Tibial nerve (tissue), 4 donors: ENCODE measurements around the gene MCF2L2. TPM values are rescaled to one million over a fixed set of nuclear protein-coding genes. Genes with fewer than 3 reads are reported as not detected.

Experiments
- DNase-seq, 2 donors: peaks; one replicate each; pipeline ENCODE4 v3.0.0-alpha.2; 2019; ENCODE audit warnings: low spot score in 2 of 2
- H3K27ac ChIP-seq, 4 donors: fragments of 200-600 bp; sonication (generic) in 3 of 4; one replicate each; pipeline ENCODE4 v1.5.1; 2017 to 2019; ENCODE audit warnings: mild to moderate bottlenecking in 1 of 4
- H3K27me3 ChIP-seq, 2 donors: fragments of 200-600 bp; sonication (generic) in 1 of 2; one replicate each; pipeline versions ENCODE4 v1.5.1 to v1.6.0; 2017 to 2019
- H3K36me3 ChIP-seq, 3 donors: fragments of 200-600 bp; sonication (generic); one replicate each; pipeline ENCODE4 v1.5.1; 2018 to 2019
- H3K4me1 ChIP-seq, 4 donors: fragments of 200-600 bp; sonication (generic) in 3 of 4; one replicate each; pipeline ENCODE4 v1.5.1; 2017 to 2019
- H3K4me3 ChIP-seq, 4 donors: fragments of 200-600 bp; sonication (generic) in 3 of 4; one replicate each; pipeline ENCODE4 v1.5.1; 2017 to 2019; ENCODE audit warnings: mild to moderate bottlenecking in 1 of 4, moderate library complexity in 1 of 4
- H3K9me3 ChIP-seq, 4 donors: fragments of 200-600 bp; sonication (generic) in 3 of 4; one replicate each; pipeline ENCODE4 v1.5.1; 2017 to 2019
- CTCF ChIP-seq, 5 experiments: fragments of 200-600 bp in 3 of 5; fragments of 450-650 bp in 2 of 5; sonication (generic) in 3 of 5; IDR thresholded peaks; one replicate each; pipeline ENCODE4 v1.5.1; 2016 to 2019; ENCODE audit warnings: antibody characterized with exemption in 5 of 5, mild to moderate bottlenecking in 3 of 5, moderate library complexity in 2 of 5
- EP300 ChIP-seq, 2 donors: sonication (generic); formaldehyde crosslinking; IDR thresholded peaks; one replicate each; pipeline ENCODE4 v1.6.1; 2017; ENCODE audit warnings: antibody characterized with exemption in 2 of 2, mild to moderate bottlenecking in 1 of 2
- POLR2A ChIP-seq, 2 donors: fragments of 450-650 bp; IDR thresholded peaks; one replicate each; pipeline ENCODE4 v1.6.1; 2017; ENCODE audit warnings: antibody characterized with exemption in 2 of 2, mild to moderate bottlenecking in 2 of 2, moderate library complexity in 2 of 2
- WGBS, 2 donors: methylation state at CpG; one replicate each; pipeline ENCODE4 v1.1.5; 2018; 5-methylcytosine and 5-hydroxymethylcytosine counted together
- total RNA-seq, 4 donors: library from RNA; depleted of rRNA; stranded (reverse); fragments of >200 nt; gene quantifications; one replicate each; pipeline ENCODE4 v1.1.0, GENCODE V29; 2016

MCF2L2 gene
- total RNA-seq, 4 donors from 2014 or later: 0.90 to 24.9 (median 1.8) TPM

- Histone ChIP-seq H3K36me3 (no peaks in the 10 kb centered on the region), H3K27me3 (no peaks in the 10 kb centered on the region), H3K9me3 (no peaks in the 10 kb centered on the region), H3K4me1 (no peaks in the 10 kb centered on the region), H3K4me3 (no peak overlapping the region), H3K27ac (no peak overlapping the region)
- 78 to 81% methylated on average over 4 of the region's 4 CpGs for WGBS, 2 donors
- DNase-seq: no peak
- TF ChIP-seq CTCF (IDR thresholded peaks at IDR 0.05) (no peak), POLR2A (IDR thresholded peaks at IDR 0.05) (no peak), EP300 (IDR thresholded peaks at IDR 0.05) (no peak)
Observed at GRCh38 chr3:183215591-183216202, 212.7 kb downstream of the MCF2L2 start.

GRCh38 chr3:183214277-183214612 is 214.2 kb downstream of the MCF2L2 start:
- no peaks in the 10 kb centered on the region for H3K9me3 ChIP-seq
- H3K4me3 ChIP-seq: no peak overlapping the region
- no peak for DNase-seq
- no peaks in the 10 kb centered on the region for H3K4me1 ChIP-seq
- no peaks in the 10 kb centered on the region for H3K36me3 ChIP-seq
- no peaks in the 10 kb centered on the region for H3K27me3 ChIP-seq
- no peak overlapping the region for H3K27ac ChIP-seq
- TF ChIP-seq EP300 (IDR thresholded peaks at IDR 0.05) (no peak), POLR2A (IDR thresholded peaks at IDR 0.05) (no peak), CTCF (IDR thresholded peaks at IDR 0.05) (no peak)
- WGBS, 2 donors: 40 to 44% methylated on average over 2 of the region's 2 CpGs

- TF ChIP-seq EP300 (IDR thresholded peaks at IDR 0.05) (no peak), POLR2A (IDR thresholded peaks at IDR 0.05) (no peak), CTCF (IDR thresholded peaks at IDR 0.05) (no peak)
- no peak overlapping the region for H3K4me3 ChIP-seq
- no peaks in the 10 kb centered on the region for H3K9me3 ChIP-seq
- no peak overlapping the region for H3K27ac ChIP-seq
- no peaks in the 10 kb centered on the region for H3K4me1 ChIP-seq
- H3K36me3 ChIP-seq: no peaks in the 10 kb centered on the region
- DNase-seq: no peak
- WGBS, 2 donors: 58 to 60% methylated on average over 3 of the region's 3 CpGs
- no peaks in the 10 kb centered on the region for H3K27me3 ChIP-seq
Observed at GRCh38 chr3:183213415-183214276, 214.8 kb downstream of the MCF2L2 start.

- WGBS, 2 donors: 57 to 68% methylated on average over 7 of the region's 7 CpGs
- peak overlapping the region in 2 of 4 donors; percentile 13 to 54 for H3K27ac ChIP-seq
Observed at GRCh38 chr3:183212565-183212964, 215.9 kb downstream of the MCF2L2 start.

More at GRCh38 chr3:183212565-183212964, 215.9 kb downstream of the MCF2L2 start:
- Histone ChIP-seq H3K27me3 (no peaks in the 10 kb centered on the region), H3K4me1 (no peaks in the 10 kb centered on the region), H3K9me3 (no peaks in the 10 kb centered on the region), H3K36me3 (no peaks in the 10 kb centered on the region), H3K4me3 (no peak overlapping the region)
- TF ChIP-seq POLR2A (IDR thresholded peaks at IDR 0.05) (no peak), CTCF (IDR thresholded peaks at IDR 0.05) (no peak), EP300 (IDR thresholded peaks at IDR 0.05) (peak; percentile 30 to 59)
- DNase-seq: no peak
